Stimulated activated CD4-positive, alpha-beta T cell treated with anti-CD3 and anti-CD28 coated beads, Interleukin-12 subunit alpha, Interleukin-12 subunit beta, amount 100 ng/mL, for 48 hours (primary cell): Measurements from ENCODE around the gene RAB35.

Experiments used
- DNase-seq, 3 donors: peaks; one replicate each; pipeline ENCODE4 v3.0.0-alpha.2; 2020; ENCODE audit warnings: low read depth in 2 of 3, low spot score in 1 of 3

RAB35 gene

DNA sequence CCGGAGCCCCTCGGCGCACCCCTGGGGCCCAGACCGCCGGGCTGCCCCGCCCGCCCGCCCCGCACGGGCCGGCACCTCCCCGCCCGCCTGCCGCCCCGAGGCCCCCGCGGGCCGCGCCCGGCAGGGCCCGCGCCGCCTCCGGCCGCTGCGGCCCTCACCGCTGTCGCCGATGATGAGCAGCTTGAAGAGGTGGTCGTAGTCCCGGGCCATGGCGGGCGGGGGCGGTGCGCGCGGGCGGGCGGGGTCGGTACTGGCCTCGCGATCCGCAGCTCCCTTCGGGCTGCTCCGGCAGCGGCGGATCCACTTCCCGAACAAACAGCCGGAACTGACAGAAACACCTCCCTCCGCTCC, at the start of gene RAB35:
Gene RAB35 (minus strand): TSS at position 313 of the 351 bp plus-strand sequence. CDS start 103 bp downstream, at position 210.
- DNase-seq: no peak

DNA sequence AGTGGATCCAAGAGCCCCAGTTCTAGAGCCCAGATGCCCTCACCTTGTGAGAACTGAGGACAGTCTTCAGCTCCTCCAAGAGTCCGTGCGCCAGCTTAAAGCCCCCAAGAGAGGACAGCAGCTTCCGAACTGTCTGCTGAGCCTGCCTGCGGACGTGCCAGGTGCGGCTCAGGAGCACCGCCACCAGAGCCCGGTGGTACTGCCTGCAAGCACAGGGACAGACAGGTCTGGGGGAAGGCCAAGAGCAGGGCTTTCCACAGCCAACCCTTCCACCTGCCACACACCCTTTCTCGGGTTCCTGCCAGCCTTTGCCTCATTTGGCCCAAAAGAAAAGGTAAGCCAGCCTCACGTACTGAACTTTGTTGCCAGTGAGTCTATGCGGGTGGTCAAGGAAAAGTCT, 47.7 kb upstream of the RAB35 start:
- DNase-seq: no peak

DNA sequence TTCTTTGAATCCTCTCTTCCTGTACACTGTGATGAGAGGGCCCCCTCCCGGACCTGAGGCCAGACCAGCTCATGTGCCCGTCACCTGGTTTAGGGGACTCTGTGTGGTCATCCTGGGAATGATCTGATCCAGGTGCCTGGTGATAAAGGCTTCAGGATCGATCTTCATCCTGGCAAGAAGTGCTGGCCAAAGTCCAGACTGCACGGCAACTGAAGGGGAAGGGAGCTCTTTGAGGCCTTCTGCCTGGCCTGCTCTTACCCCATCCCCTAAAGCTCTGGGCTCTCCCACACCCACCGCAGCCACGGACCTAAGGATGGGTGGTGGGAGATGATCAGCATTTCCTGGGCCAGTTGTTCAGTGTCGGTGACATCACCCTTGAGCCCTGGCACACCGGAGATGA, 46.2 kb upstream of the RAB35 start:
- no peak for DNase-seq

DNA sequence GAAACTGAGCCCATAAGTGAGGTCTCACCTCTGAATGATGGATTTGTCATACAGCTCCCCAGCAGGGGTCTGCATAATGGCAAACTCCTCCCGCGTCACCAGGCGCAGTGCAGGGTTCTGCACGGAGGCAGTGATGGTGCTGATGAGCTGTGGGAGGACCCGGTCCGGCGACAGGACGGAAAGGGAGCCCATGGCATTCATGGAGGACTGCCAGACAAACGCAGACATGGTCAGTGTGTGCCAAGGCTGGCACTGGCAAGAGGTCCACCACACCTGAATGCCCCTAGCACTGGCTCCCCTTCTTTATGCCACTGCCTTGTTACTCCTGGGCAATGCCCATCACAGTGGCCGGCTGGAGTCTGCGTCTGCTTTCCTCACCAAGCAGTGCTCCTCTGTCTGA, 45.3 kb upstream of the RAB35 start:
- DNase-seq: no peak

DNA sequence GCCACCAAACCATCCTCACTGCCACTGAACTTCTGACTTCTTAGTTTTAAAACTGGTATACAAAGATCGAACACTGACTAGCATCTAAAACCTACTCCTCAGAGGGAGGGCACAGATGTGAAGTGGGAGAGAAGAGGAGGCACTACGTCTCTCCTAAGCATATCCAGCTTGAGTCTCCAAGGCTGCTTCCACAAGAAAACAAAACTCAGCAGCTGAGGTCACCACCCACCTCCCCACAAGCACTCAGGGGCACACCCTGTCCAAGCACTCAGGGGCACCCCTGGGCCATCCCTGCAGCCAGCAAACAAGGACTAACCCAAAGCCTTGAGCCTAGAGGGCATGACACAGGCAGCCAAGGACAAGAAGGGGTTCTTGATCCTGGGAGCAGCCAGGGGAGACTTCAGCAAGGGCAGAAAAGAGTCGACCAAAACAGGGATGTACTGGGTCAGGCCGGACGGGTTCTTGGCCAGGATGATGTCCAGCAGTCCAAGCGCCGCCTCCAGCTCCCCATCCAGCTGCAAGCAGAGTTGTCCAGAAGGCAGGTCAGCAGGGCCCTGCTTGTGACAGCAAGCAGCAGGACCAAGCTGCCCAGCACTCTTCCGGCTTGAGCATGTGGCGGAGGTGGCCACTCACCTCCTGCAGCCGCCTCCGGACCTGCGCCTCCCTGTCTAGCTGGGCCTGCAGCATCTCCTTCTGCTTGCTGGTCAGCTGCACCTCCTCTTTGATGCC, 43.1 kb upstream of the RAB35 start:
- no peak for DNase-seq

DNA sequence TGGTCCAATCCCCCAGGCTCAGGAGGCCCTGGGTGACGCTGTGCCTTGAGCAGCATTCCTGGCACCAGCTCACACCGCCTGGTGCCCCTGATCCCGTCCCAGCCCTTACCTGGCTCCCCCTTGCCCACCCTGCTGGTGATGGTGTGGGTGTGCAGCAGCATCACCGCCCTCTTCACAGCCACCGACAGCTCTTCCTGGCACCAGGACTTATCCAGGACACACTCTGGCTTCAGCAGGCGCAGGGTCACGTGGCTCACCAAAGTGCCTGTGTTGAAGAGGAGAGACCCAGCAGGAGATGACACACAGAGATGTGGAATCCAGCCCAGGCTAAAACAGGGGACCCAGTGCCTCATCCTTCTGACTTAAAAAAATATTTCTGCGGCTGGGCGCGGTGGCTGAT, 41.8 kb upstream of the RAB35 start:
- no peak for DNase-seq

DNA sequence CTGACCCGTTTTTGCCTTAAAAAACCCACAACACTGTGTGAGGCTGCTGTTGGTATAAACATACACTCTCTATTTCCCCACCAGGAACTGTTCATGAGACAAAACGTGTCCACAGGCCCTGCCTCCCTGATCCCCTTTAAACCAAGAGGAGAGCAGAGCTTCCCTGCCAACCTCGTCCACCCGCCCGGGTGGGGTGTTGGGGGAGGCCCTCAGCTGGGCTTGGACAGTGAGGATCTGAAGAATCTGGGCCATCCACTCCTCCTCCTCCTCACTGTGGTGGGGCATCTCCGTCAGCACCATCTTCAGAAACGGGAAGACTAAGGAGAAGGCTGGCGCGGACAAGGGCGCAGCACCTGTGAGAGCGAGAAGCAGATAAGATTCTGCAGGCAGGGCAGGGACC, 41.1 kb upstream of the RAB35 start:
- no peak for DNase-seq

DNA sequence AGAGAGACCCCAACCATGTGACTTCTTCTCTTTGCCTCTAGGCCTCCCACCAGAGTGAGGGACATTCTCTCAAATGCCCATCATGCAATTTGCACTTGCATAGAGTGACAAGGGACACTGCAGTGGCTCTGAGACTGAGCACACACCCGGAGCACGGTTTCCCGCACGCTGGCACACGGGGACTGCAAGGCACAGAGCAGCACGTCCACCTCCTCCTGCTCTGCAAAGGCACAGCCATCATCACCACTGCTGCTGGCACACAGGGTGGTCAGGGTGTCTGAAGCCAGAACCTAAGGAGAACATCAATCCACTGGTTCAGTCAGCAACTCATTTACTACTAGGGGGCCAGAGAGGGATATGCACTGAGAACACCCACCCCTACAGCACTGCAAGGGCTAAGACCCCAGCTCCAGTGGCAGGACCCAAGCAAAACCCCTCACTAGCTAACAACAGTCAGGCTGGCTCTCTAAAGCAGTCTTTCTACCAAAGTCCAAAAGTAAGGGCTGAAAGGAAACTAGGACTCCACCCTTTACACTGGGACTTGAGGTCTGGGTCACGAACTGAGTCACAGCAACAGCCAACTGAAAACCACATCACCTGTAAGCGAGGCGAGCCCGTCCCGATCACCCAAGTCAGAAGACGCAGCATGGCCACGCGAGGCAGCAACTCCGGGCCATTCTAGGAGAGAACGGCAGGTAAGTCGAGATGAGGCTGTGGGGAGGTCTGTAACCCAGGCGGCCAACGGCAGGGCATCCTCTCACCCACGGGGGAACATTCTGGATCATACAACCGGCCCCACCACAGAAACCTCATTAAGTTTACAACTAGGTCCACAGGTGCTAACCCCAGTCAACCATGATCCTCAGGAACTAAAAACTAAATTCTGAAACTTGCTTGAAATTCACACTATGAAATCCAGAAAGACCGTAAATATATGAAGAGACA, 40.0 kb upstream of the RAB35 start:
- DNase-seq: no peak

DNA sequence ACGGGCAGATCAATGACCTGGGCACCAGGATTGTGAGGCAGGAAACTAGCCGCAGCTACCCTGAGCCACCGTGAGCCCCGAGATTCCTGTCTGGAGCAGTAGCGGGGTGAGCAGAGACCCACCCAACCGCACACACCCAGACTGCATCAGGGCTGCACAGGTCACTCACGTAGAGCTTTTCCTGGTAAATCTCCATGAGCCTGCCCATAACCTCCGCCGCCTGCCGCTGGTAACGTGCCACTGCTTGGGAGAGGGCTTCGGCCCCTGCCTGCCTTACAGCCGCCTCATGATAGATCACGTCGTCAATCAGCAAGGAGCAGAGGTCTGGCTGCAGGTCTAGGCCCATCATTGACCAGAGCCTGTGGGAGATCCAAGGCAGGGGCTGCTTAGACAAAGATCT, 38.5 kb upstream of the RAB35 start:
- no peak for DNase-seq

DNA sequence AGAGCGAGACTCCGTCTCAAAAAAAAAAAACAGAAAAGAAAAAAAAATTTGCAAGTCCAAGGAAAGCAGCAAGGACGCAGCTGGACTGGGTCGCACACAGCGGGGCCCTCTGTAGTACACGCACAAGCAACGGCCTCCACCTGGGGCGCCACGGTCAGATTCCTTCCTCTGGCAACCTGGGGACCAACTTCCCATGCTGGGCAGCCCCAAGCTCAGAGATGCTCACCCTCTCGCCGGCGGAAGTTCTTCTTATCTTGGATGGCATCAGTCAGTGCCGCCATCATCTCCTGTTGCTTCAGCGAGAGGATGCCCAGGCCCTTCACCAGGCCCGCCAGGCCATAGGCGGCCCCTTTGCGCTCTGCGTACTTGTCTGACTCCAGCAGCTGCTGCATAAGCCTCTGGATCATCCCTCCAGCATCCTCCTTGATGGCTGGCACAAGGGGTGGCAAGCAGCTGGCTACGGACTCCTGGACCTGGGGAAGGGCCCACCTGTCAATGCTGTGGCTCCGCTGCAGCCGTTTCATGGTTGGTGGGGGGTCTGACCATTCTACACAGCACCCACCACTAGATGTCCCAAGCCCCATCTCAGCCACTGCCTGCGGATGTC, 34.5 kb upstream of the RAB35 start:
- DNase-seq: no peak

DNA sequence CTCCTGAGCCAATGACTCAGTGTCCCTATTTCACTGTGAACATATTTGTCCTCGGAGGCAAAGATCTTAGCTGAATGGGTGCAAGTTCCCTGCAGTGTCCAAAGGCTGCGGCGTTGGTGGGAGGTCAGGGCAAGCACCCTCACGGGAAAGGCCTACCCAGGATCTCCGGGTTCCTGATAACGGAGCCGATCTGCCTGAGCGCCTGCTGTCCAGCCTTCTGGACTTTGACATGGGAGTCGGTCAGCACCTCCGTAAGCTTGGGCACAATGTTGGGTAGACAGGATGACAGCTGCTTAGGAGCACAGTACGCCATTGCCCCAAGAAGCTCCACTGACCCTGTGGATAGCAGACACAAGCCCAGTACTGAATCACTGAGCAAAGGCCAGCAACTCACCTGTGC, 31.5 kb upstream of the RAB35 start:
- DNase-seq: no peak

DNA sequence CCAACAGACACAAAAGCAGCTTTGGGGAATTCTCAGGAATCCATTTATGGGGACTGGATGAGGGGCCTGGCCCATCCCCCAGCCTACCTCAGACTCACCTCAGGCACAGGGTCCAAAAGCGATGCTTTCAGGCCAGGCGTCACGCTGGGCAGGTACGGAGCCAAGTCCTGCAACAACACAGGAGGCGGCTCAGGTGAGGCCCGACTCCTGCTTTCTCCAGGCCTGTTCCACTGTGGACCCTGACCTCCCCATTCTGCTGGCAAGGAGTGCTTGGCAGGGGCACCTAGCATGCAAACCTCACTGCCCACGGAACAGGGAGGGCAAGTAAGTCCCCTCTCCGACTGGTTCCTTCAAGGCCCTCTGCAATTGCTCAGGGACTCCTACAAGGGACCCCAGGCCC, 28.6 kb upstream of the RAB35 start:
- no peak for DNase-seq

DNA sequence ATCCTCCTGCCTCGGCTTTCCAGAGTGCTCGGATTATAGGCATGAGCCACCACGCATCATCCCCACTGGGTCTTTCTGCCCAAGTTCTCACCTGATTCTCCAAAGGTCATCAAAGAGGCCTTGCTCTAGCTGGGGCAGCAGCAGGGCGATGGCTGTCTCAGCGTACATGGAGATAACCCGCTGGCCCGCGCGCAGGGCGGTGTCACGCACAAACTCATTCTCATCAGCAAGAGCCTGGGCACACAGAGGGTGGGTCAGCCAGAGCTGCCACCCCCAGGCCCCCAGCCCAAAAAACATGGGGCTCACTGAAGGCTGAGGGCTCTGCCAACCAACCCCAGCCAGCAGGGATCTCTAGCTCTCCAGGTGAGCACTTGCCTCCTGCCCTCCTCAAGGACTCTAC, 27.7 kb upstream of the RAB35 start:
- no peak for DNase-seq

DNA sequence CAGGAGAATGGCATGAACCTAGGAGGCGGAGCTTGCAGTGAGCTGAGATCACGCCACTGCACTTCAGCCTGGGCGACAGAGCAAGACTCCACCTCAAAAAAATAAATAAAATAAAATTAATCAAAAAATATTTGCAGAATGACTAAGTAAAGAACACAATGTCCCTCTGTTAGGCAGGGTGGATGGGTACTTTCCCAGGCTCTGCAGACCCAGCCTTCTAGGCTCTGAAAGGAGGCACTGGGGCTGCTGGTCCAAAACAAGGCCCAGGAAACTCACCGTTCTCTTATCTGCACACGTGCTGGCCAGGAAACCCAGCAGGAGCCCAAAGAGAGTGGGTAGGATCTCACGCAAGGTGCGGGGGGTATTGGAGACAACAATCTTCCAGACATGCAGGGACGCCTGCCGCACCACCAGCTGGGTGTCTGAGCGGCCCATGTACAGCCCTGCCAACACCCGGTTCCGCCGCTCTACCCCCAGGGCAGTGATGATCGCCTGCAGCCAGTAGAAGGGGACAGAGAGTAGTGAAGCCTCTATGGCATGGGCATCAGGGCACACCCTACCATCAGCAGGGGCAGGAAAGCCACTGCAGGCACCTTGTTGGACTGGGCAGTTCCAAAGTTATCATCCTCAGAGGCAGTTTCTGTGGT, 25.8 kb upstream of the RAB35 start:
- no peak for DNase-seq

DNA sequence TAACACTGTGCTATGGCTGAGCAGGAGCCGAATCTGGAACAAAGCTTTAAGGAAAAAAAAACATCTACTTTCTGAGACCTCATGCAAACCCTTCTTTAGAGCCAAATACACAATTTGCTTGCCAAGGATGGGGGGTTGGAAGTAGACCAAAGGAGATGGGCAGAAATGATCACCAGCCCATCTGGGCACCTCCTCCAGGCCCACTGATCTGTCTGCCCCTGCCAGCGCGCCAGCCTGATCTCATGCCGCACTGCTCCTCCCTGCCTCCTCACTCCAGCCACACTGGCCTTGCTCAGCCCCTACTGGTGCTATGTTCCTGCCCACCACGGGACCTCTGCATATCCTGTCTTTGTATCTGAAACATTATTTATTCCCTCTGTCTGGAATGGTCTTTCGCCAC, 24.8 kb upstream of the RAB35 start:
- no peak for DNase-seq

DNA sequence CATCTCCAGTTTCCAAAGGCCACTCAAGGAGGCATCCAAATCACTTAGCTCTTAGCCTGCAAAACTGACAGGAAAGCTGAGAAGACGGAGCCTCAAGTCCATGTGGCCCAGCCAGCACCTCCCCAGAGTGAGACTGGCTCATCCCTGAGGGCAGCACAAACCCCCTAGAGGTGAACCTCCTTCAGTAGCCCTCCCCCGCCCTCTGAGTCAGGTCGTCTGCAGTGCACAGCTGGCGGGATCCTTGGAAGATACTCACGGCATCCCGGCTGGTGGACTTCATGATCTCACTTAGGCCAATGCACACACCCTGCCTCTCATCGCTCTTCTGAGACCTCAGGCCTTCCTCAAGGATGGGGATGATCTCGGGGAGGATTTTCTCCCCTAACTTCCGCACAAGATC, 24.1 kb upstream of the RAB35 start:
- DNase-seq: no peak

DNA sequence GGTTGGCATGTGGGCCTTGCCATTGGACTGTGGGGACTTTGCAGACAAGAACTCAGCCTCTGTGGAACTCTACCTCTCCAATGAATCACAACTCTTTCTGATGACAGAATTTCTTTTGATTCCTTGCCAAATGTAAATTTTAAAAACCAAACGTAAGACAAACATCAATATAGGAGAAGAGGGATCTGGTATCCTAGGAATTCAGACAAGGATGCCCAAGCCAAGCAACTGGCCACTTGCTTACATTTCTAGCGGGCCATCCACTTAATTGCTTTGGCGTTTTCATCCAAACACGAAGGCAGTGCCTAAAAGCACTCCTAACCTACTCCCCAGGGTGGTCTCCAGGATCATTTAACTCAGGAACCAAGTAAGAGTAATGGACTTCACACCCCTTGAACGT, 23.4 kb upstream of the RAB35 start:
- DNase-seq: no peak

DNA sequence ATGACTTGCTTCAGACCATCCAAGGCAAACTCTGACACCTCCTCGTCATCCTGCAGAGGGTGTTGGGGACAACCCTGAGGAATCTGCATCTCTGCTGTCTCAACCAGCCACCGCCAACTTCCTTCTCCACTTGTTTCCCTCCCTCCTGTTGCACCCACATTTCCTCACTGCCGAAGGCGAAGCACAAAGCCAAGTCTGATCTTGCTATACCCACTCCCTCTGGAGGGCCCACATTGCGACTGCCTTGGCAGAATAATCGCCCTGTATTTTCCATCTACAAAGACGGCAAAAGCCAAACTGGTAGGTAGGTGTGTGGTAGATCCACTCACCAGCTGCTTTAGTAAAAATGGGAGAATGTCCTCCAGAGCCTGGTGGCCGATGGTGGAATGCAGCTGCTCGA, 21.8 kb upstream of the RAB35 start:
- DNase-seq: no peak

DNA sequence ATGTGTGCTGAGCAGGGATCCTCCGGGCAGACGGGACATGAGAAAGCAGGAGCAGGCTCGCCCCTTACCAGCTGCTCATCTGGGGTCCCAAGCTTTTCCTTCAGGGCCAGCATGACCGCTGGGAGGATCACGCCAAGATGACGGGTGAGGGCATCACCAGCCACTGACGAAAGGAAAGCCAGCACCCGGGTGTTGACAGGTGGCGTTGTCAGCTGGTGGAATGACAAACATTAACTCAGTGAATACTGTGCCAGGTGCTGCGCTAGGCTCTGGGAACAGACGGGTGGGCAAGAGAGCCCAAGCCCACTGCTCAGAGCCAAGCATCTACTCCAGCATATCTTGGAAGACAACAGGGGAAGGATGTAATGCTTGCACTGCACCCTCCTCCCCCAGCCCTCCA, 21.3 kb upstream of the RAB35 start:
- DNase-seq: no peak

DNA sequence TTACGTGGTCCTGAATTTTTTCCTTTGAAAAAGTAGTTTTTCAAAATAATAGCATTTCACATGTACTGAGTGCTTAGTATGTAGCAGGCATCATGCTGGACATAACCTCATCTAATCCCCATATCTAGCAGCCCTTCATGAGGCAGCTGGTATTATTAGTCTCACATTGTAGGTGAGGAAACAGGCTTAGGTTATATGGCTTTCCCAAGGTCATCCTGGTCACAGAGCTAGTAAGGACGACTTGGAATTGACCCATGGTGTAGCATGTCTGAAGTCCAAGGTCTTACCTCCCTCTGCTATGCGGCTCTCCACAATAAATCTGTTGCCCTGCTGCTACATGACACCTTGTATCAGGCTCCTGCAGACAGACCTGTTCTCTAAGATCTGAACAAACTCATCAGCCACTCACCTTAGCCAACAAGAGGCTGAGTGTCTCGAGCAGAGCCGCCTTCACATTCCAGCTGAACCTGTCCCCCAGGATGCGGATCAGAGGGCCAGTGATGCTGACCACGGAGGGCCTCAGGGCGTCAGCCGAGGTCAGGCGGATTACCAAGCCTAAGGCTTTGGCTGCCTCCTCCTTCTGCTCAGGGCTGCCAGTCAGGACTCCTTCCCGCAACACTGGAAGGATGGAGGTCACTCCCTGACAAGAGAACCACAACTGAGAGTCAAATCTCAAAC, 19.7 kb upstream of the RAB35 start:
- DNase-seq: no peak

DNA sequence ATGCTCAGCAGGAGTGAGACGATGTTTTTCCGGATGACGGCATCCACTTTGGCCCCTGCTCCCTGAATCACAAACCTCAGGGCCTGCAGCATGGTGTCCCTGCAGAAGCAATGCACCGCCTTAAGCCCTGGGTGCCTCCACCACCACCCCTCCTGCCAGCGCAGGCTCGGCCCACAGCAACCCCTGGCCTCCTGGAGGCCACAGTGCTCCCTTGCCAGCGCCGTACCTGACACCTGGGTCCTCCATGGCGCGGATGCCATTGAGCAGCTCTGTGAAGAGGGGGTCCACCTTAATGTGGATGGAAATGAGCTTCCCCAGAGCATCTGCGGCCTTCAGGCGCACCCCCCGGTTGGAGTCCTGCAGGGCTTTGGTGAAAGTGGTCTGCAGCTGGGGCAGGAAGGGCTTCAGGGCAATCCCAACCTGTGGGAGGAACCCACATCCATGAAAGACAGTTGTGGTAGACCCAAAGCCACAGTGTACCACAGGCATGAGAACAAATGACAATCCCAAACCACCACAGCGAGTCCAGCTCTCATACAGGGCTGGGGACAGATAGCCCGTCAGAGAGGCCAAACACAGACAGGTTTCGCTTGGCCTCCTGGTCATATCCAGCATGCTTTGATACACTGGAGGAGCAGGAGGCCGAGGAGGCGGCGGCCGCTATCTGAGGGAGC, 17.9 kb upstream of the RAB35 start:
- no peak for DNase-seq
